Kidney epithelial cell (primary cell): ENCODE results near the gene DLG2. TPM values are rescaled to one million over a fixed set of nuclear protein-coding genes. Genes with fewer than 3 reads are reported as not detected.

Experiments used
- DNase-seq: peaks from one replicate; pipeline ENCODE4 v3.0.0-alpha.2; 2010; ENCODE audit warnings: low read depth
- H3K27me3 ChIP-seq: 2 replicates; pipeline ENCODE4 v1.6.0; 2011; ENCODE audit warnings: low read length; ENCODE audit not compliant: control insufficient read depth, insufficient read depth
- H3K36me3 ChIP-seq: 2 replicates; pipeline ENCODE4 v1.5.1; 2011; ENCODE audit warnings: low read length; ENCODE audit not compliant: control insufficient read depth, insufficient read depth
- H3K4me3 ChIP-seq: 2 replicates; pipeline ENCODE4 v1.5.1; 2011; ENCODE audit warnings: low read depth, mild to moderate bottlenecking, control low read depth, low read length
- total RNA-seq: library from RNA; depleted of rRNA; stranded (reverse); fragments of >200 nt; gene quantifications from 2 replicates; pipeline ENCODE4 v1.2.3, GENCODE V29; 2015
- TF ChIP-seq, protein P1 (sequence below): IDR thresholded peaks from 2 replicates; pipeline ENCODE4 v1.5.1; 2011; ENCODE audit warnings: mild to moderate bottlenecking, moderate library complexity, low read length, control low read depth, inconsistent platforms; ENCODE audit not compliant: insufficient read depth, poor library complexity, severe bottlenecking

Gene DLG2
- total RNA-seq, 1 donor from 2014 or later, result 0.75 TPM

DNA sequence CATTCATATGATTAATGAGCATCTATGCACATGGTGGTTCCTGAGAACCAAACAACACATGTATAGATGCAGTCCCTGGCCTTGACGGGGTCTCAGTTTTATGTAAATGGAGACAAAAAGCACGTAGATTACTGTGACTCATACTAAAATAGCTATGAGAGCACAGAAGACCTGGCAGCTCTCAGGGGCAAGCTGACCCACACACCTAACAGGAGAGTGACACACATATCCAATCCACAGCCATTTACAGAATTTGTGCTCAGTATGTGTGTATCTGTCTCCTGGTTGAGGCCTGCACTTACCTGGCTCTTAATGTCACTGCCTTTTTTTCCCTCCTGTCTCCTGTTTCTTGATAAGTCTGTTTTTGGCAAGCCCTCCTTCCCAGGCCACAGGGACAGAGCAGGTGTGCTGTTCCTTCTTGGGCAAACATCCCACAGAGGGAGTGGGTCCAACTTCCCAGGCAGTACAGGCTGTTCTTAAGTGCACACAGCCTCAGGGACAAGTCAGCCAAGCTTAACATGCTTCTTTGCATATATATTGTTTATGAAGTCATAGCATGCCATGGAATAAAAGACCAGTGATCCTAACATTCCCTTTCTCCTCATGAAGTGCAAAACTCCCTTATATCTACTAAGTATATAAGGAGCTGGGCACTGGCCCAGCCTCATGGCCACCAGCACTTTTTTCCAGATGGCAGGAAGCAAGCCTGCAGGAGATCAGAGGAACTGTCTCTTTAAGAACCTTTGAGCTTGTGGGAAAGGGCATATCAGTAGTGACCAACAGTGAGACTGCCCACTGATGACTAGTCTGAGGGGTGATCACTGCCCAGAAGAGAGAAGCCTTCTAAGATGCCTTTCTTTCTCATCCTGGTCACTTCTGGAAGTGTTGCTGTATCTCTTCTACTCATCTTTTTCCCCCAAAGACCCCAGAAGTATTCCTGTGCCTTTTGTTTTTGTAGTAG, 2216.3 kb downstream of the DLG2 start:
- Histone ChIP-seq H3K4me3 (no peak overlapping the region), H3K36me3 (no peaks in the 10 kb centered on the region), H3K27me3 (no peaks in the 10 kb centered on the region)
- TF ChIP-seq, protein P1, sequence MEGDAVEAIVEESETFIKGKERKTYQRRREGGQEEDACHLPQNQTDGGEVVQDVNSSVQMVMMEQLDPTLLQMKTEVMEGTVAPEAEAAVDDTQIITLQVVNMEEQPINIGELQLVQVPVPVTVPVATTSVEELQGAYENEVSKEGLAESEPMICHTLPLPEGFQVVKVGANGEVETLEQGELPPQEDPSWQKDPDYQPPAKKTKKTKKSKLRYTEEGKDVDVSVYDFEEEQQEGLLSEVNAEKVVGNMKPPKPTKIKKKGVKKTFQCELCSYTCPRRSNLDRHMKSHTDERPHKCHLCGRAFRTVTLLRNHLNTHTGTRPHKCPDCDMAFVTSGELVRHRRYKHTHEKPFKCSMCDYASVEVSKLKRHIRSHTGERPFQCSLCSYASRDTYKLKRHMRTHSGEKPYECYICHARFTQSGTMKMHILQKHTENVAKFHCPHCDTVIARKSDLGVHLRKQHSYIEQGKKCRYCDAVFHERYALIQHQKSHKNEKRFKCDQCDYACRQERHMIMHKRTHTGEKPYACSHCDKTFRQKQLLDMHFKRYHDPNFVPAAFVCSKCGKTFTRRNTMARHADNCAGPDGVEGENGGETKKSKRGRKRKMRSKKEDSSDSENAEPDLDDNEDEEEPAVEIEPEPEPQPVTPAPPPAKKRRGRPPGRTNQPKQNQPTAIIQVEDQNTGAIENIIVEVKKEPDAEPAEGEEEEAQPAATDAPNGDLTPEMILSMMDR, result no peak
- no peak for DNase-seq

DNA sequence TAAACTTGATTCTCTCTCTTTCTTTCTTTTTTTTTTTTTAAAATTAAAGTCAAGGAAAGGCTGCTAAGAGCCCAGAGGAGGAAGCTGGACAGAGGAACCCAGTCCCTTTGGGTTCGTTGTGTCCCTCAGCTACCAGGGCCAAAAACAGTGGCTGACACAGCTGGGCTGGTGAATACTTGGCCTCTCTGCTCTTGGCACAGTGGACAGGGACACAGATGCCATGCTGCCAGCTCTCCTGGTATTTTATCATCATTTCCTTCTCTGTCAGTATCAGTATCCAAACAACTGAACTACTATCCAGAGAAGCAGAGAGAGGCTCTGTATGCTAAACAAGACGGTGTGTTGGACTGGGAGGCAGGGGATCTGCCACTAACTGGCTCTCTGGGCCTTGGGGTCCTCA, 2217.3 kb downstream of the DLG2 start:
- TF ChIP-seq, protein P1, result no peak
- no peak overlapping the region for H3K4me3 ChIP-seq
- no peak for DNase-seq
- no peaks in the 10 kb centered on the region for H3K27me3 ChIP-seq
- H3K36me3 ChIP-seq, result no peaks in the 10 kb centered on the region

DNA sequence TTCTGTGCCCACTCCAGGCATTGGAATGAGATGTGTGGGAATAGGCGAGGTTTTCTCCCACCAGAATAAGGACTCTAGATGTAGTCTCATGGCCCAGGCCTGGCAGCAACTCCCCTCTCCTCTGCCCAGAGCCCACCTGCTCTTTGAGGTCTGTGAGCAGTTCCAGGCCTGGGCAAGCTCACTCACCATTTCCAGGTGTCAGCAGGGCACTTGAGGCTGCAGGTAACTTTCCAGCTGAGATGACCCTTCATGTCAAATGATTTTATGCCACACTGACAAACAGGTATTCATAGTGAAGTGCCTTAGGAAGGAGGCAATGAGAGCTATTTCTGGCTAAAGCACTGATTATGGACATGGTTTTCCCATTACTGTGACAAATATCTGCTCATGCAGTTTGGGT, 2217.7 kb downstream of the DLG2 start:
- TF ChIP-seq, protein P1, result no peak
- Histone ChIP-seq H3K27me3 (no peaks in the 10 kb centered on the region), H3K36me3 (no peaks in the 10 kb centered on the region), H3K4me3 (no peak overlapping the region)
- DNase-seq, result no peak

DNA sequence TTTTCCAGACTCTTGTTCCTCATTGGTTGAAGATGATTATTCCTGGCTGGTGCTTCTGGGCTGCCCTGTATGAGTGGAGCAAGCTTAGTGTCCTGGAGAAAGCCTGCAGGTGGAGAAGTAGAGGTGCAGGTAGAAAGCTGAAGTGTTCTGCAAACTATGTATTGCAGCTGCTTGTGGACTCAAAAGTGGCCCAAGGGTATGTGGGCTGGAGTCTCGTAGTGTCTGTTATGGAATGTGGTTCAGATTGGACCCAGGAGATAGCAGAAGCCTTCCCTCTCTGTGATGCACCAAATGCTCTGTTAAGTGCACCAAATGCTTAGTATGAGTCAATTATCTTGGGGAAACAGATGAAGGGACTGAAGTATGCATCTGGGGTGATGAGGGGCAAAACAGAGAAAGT, 2218.2 kb downstream of the DLG2 start:
- TF ChIP-seq, protein P1, result no peak
- no peak for DNase-seq
- Histone ChIP-seq H3K27me3 (no peaks in the 10 kb centered on the region), H3K4me3 (no peak overlapping the region), H3K36me3 (no peaks in the 10 kb centered on the region)

Other genes starting within 250 kb of the DLG2 start
- gene TMEM126B, start 1.2 kb upstream of the DLG2 start, total RNA-seq, result 53.1 and 71.7 TPM in 2 replicates
- gene TMEM126A, start 20.6 kb upstream of the DLG2 start, total RNA-seq, result 24.8 and 34.8 TPM in 2 replicates
- gene CREBZF, start 37.8 kb upstream of the DLG2 start, total RNA-seq, result 21.4 and 24.7 TPM in 2 replicates
- gene CCDC89, start 58.9 kb upstream of the DLG2 start, total RNA-seq, result 2.0 and 2.2 TPM in 2 replicates
- gene SYTL2, start 183.8 kb upstream of the DLG2 start, total RNA-seq, result 7.5 and 10.5 TPM in 2 replicates
- gene CCDC83, start 228.0 kb upstream of the DLG2 start, total RNA-seq, result not detected in 2 replicates